Body of pancreas (tissue), 4 donors: ENCODE results near the gene ANKRD29. TPM values are rescaled to one million over a fixed set of nuclear protein-coding genes. Genes with fewer than 3 reads are reported as not detected.

ENCODE experiments used
- ATAC-seq: fragments of 150-250 bp; one replicate; pipeline ENCODE4 v1.9.1; 2016
- DNase-seq, 4 donors: peaks; one replicate each; pipeline ENCODE4 v3.0.0-alpha.2; 2019
- H3K27ac ChIP-seq, 4 donors: fragments of 200-600 bp; sonication (generic); 1 replicate in 3 of 4; 2 replicates in 1 of 4; pipeline versions ENCODE4 v1.5.1 to v1.6.1; 2016 to 2019; ENCODE audit warnings: mild to moderate bottlenecking in 1 of 4, mixed read lengths in 1 of 4, moderate library complexity in 1 of 4
- H3K27me3 ChIP-seq, 2 donors: fragments of 200-600 bp; sonication (generic); one replicate each; pipeline ENCODE4 v1.6.0; 2016; ENCODE audit warnings: mild to moderate bottlenecking in 1 of 2
- H3K36me3 ChIP-seq, 2 donors: fragments of 200-600 bp; sonication (generic); replicated peaks in 1 of 2; 2 replicates each; pipeline ENCODE4 v1.5.1; 2016; ENCODE audit warnings: low read depth in 2 of 2; ENCODE audit not compliant: insufficient read depth in 1 of 2
- H3K4me1 ChIP-seq: fragments of 200-600 bp; sonication (generic); one replicate; pipeline ENCODE4 v1.6.0; 2016
- H3K4me3 ChIP-seq, 2 donors: fragments of 200-600 bp; sonication (generic); 1 replicate in 1 of 2; 2 replicates in 1 of 2; pipeline ENCODE4 v1.5.1; 2016 to 2019
- H3K9me3 ChIP-seq, 3 donors: fragments of 200-600 bp; sonication (generic); 1 replicate in 2 of 3; 2 replicates in 1 of 3; pipeline ENCODE4 v1.5.1; 2016
- CTCF ChIP-seq, 7 experiments: fragments of 450-650 bp in 4 of 7; fragments of 200-600 bp in 3 of 7; sonication (generic) in 3 of 7; IDR thresholded peaks; one replicate each; pipeline ENCODE4 v1.5.1; 2016 to 2019; ENCODE audit warnings: antibody characterized with exemption in 7 of 7
- POLR2A ChIP-seq, 3 donors: fragments of 450-650 bp; IDR thresholded peaks; one replicate each; pipeline ENCODE4 v1.6.1; 2016; ENCODE audit warnings: antibody characterized with exemption in 3 of 3, mild to moderate bottlenecking in 2 of 3
- WGBS, 2 donors: methylation state at CpG; one replicate each; pipeline ENCODE4 v1.1.5; 2017; 5-methylcytosine and 5-hydroxymethylcytosine counted together
- intact Hi-C: fragments of 100-400 bp; cut with DNase I; formaldehyde crosslinking; loops from one replicate; pipeline ENCODE4 v1.15.1; 2023
- total RNA-seq, 2 donors: library from RNA; depleted of rRNA; stranded (reverse); fragments of >200 nt; gene quantifications; one replicate each; pipeline ENCODE4 v1.1.0, GENCODE V29; 2016

The ANKRD29 gene
- total RNA-seq, 2 donors from 2014 or later = 0.52 to 3.3 TPM

DNA sequence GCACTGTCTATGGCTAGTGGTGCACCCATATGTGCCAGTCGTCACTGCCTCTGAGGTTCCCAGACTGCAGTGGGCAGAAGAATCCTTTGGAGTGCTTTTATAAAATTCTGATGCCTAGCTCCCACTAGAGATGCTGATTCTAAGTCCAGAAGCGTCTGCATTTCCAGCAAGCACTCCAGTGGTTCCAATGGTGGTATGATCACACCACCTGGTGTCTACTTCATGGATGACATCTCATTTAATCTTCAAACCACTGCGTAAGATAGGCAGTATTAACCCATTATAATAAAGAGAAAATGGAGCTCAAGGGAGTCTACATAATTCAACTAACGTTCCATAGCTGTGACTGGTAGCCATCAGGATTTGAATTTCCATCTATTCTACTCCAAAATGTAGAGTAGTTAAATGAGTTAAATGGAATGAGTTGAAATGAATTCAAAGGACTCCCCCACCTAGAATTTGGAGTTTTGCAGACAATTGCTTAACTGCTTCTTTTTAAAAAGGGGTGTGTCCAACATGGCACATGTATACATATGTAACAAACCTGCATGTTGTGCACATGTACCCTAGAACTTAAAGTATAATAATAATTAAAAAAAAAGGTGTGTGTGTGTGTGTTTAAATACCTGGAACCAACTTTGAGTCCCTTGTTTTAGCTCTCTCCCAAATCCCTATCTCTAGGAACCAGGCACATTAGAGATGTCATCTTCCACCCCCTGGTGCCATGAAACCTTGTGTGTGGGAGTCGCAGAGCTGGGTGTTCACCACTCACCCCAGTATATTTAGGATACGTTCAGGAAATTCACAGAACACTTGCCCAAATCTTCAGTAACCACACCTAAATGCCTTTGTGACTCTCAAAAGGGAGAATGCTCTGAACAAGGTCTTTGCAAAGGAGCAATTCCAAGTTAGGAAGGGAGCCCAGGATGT lies 40.6 kb upstream of the ANKRD29 start:
- H3K27me3 ChIP-seq = no peaks in the 10 kb centered on the region
- no peak overlapping the region for H3K4me3 ChIP-seq
- no peak overlapping the region for H3K27ac ChIP-seq
- ATAC-seq (peak; percentile 71), DNase-seq (peak in 3 of 4 donors; percentile 16 to 40 (median 39))
- no peaks in the 10 kb centered on the region for H3K9me3 ChIP-seq
- TF ChIP-seq POLR2A (IDR thresholded peaks at IDR 0.05) (no peak), CTCF (IDR thresholded peaks at IDR 0.05) (peak in 6 of 7 experiments; percentile 23 to 80 (median 54))
- WGBS, 2 donors = 43% methylated on average over 6 of the region's 6 CpGs
- H3K4me1 ChIP-seq = peaks cover 6% of the 10 kb centered on the region
- intact Hi-C loops = loop anchor here (10.0 kb wide), 1 partner anchor 79 kb away; no protein-coding TSS in a partner anchor
- H3K36me3 ChIP-seq = no peaks in the 10 kb centered on the region

DNA sequence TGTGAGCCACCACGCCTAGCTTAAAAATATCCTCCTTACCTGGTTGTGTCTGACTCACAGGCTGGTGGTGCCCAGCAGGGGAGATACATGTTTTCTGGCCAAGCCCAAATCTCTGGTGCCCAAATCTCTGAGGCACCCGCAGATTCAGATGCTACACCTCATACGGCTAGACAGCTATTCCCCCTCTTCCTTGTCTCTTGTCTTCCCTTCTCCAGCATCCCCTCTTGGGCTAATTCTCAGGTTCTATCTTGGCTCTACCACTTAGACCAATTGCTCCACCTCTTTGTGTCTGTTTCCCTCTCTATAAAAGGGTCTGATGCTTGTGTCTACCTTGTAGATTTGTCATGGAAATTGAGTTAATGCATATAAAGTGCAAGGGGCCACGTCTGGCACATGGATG lies 39.9 kb upstream of the ANKRD29 start:
- Histone ChIP-seq H3K27me3 (no peaks in the 10 kb centered on the region), H3K9me3 (no peaks in the 10 kb centered on the region), H3K27ac (no peak overlapping the region), H3K4me1 (peaks cover 6% of the 10 kb centered on the region), H3K36me3 (no peaks in the 10 kb centered on the region), H3K4me3 (no peak overlapping the region)
- 77 to 86% methylated on average over 4 of the region's 4 CpGs for WGBS, 2 donors
- ATAC-seq = no peak
- intact Hi-C loops = loop anchor here (10.0 kb wide), 1 partner anchor 78 kb away; no protein-coding TSS in a partner anchor
- TF ChIP-seq POLR2A (IDR thresholded peaks at IDR 0.05) = no peak
- DNase-seq = no peak

DNA sequence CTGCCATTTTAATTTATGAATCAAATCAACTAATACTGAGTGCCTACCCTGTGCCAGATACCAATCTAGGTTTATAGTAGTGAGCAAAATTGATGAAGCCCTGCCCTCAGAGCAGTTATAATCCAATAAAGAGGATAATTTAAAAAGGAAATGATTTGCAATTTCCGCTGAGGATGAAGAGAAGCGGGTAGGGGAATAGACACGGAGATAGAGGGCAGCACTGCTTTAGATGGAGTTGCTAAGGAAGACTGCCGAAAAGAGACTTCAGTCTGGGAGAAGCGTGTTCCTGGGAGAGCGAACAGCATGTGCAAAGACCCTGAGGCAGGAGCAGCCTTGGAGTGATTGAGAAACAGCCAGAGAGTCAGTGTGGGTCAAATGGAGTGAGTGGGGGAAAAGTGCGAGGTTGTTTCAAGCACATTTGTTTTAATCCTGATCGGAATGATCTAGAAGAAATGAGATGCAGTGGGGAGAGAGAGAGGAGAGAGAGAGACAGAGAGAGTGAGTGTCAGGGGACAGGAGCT lies 38.9 kb upstream of the ANKRD29 start:
- intact Hi-C loops = loop anchor here (10.0 kb wide), 1 partner anchor 77 kb away; no protein-coding TSS in a partner anchor
- H3K27me3 ChIP-seq = no peaks in the 10 kb centered on the region

DNA sequence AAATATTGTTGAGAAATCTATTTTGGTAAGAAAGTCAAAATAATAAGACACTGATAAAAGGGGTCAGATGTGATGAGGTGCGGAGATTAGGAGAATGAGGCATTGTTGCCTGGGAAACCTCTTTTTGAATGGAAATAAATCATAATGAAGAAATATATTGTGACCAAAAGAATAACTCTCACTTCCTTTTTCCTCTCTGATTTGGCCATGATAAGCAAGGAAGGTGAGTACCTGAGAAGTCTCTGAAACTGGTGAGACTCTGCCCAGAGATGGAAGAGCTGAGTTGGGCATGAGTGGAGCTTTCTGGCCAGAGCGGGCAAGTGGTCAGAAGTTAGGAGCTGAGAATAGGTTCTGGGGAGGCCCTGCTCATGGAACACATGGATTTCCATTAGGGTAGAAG lies 38.3 kb upstream of the ANKRD29 start:
- no peak for DNase-seq
- Histone ChIP-seq H3K9me3 (no peaks in the 10 kb centered on the region), H3K36me3 (no peaks in the 10 kb centered on the region), H3K27me3 (no peaks in the 10 kb centered on the region), H3K4me3 (no peak overlapping the region), H3K27ac (no peak overlapping the region), H3K4me1 (peaks cover 6% of the 10 kb centered on the region)
- 51 to 77% methylated on average over 2 of the region's 2 CpGs for WGBS, 2 donors
- no peak for ATAC-seq
- intact Hi-C loops = loop anchor here (10.0 kb wide), 1 partner anchor 76 kb away; no protein-coding TSS in a partner anchor
- no peak for TF ChIP-seq POLR2A (IDR thresholded peaks at IDR 0.05)
- no peak for TF ChIP-seq CTCF (IDR thresholded peaks at IDR 0.05)

More for the DNA sequence above, 38.9 kb upstream of the ANKRD29 start:
- H3K27ac ChIP-seq = no peak overlapping the region
- no peak for TF ChIP-seq POLR2A (IDR thresholded peaks at IDR 0.05)
- no peak for TF ChIP-seq CTCF (IDR thresholded peaks at IDR 0.05)
- H3K4me3 ChIP-seq = no peak overlapping the region
- WGBS, 2 donors = 89 to 90% methylated on average over 8 of the region's 8 CpGs
- no peak for ATAC-seq
- H3K4me1 ChIP-seq = peaks cover 6% of the 10 kb centered on the region
- no peaks in the 10 kb centered on the region for H3K36me3 ChIP-seq
- no peaks in the 10 kb centered on the region for H3K9me3 ChIP-seq
- DNase-seq = no peak

DNA sequence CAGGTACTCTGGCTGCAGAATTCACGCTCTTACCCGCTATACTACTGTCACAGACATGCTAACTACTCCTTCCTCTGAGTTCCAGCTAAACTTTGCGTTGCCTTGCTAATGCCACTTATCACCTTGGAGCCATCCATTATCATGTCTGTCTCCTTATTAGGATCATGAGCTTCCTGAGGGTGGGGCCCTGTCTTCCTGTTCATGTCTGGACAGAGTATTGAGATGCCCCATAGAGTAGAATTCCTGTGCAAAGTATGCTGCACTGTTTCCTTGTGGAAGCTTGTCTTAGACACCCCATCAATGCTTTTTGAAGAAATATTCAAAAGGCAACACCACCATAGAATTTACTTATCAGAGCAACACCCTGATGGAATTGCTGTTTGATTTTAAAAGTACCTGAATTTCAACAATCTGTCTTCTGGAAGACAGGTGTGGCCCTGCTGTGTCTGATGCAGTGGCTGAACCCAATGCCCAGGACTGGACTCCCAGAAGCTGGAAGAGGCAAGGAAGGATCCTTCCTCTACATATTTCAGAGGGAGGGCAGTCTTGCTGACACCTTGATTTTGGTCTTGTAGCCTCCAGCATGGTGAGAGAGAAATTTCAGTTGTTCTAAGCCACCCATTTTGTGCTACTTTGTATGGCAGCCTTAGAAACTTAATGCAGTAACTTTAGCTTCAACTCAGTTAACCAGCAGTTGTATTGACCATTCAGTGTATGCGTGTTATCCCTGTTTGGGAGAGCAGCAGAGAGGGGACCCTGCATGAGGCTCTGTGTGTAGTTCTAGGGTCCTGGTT lies 32.1 kb upstream of the ANKRD29 start:
- ATAC-seq (no peak), DNase-seq (no peak)
- no peak overlapping the region for H3K4me3 ChIP-seq
- no peaks in the 10 kb centered on the region for H3K9me3 ChIP-seq
- peaks cover 6% of the 10 kb centered on the region for H3K4me1 ChIP-seq
- intact Hi-C loops = no loop called here
- H3K27me3 ChIP-seq = no peaks in the 10 kb centered on the region
- H3K27ac ChIP-seq = no peak overlapping the region
- 97 to 98% methylated on average over 4 of the region's 4 CpGs for WGBS, 2 donors
- no peaks in the 10 kb centered on the region for H3K36me3 ChIP-seq
- no peak for TF ChIP-seq CTCF (IDR thresholded peaks at IDR 0.05)
- TF ChIP-seq POLR2A (IDR thresholded peaks at IDR 0.05) = no peak
